Ascending aorta (tissue), 2 donors: ENCODE measurements around the gene CDK5R1. TPM values are rescaled to one million over a fixed set of nuclear protein-coding genes. Genes with fewer than 3 reads are reported as not detected.

Source experiments
- DNase-seq, 2 donors: peaks; one replicate each; pipeline ENCODE4 v3.0.0-alpha.2; 2019; ENCODE audit warnings: low spot score in 2 of 2
- H3K27ac ChIP-seq, 2 donors: fragments of 200-600 bp; sonication (generic); one replicate each; pipeline ENCODE4 v1.5.1; 2016 to 2017; ENCODE audit warnings: mild to moderate bottlenecking in 1 of 2
- H3K27me3 ChIP-seq: fragments of 200-600 bp; sonication (generic); one replicate; pipeline ENCODE4 v1.5.1; 2017
- H3K36me3 ChIP-seq, 2 donors: fragments of 200-600 bp; sonication (generic); one replicate each; pipeline ENCODE4 v1.5.1; 2016
- H3K4me1 ChIP-seq, 2 donors: fragments of 200-600 bp; sonication (generic); one replicate each; pipeline ENCODE4 v1.5.1; 2016 to 2017; ENCODE audit warnings: mild to moderate bottlenecking in 1 of 2
- H3K4me3 ChIP-seq, 2 donors: fragments of 200-600 bp; sonication (generic); one replicate each; pipeline ENCODE4 v1.5.1; 2016 to 2017; ENCODE audit warnings: mild to moderate bottlenecking in 1 of 2
- H3K9me3 ChIP-seq, 2 donors: fragments of 200-600 bp; sonication (generic); one replicate each; pipeline ENCODE4 v1.5.1; 2016
- intact Hi-C: fragments of 100-400 bp; cut with DNase I; formaldehyde crosslinking; loops from one replicate; pipeline ENCODE4 v1.15.1; 2023
- total RNA-seq: library from RNA; depleted of rRNA; stranded (reverse); fragments of >200 nt; gene quantifications from one replicate; pipeline ENCODE4 v1.1.0, GENCODE V29; 2016
- TF ChIP-seq, protein P1 (sequence below), 3 experiments: fragments of 200-600 bp in 2 of 3; fragments of 450-650 bp in 1 of 3; sonication (generic) in 2 of 3; IDR thresholded peaks; one replicate each; pipeline ENCODE4 v1.5.1; 2016 to 2019; ENCODE audit warnings: antibody characterized with exemption in 3 of 3, mild to moderate bottlenecking in 1 of 3, moderate library complexity in 1 of 3

The CDK5R1 gene
- total RNA-seq, 1 donor from 2014 or later: not detected

DNA sequence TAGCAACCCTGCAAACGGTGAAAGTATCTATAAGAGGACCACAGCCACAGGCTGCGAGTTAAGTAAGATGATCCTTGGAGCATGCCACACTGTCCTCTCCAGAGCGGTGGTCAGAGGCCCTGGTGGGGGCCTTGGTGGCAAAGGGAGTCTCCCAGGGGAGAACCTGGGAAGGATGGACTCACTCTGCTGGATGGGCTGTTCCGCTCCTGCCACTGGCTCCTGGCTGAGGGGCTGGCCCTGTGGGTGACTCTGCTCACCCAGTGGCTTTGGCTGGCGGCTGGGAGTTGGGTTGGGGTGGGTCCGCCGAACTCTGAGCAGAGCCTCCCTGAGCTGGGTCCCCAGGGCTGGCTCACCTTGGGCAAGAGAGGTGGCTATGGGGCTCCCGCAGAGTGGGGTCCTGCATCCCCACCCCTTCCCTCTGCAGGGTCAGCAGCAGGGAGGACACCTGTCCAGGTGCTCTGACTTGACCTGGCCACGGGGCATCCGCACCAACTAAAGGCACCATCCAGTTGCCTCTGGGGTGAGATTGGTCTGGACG lies 7.3 kb downstream of the CDK5R1 start:
- Histone ChIP-seq H3K27ac (peak overlapping the region; percentile 67 to 92), H3K4me1 (peaks cover 20 to 33% of the 10 kb centered on the region in 2 donors), H3K4me3 (no peak overlapping the region), H3K36me3 (peaks cover 18 to 24% of the 10 kb centered on the region in 2 donors), H3K9me3 (no peaks in the 10 kb centered on the region), H3K27me3 (no peaks in the 10 kb centered on the region)
- intact Hi-C loops: no loop called here
- DNase-seq: no peak
- TF ChIP-seq, protein P1, sequence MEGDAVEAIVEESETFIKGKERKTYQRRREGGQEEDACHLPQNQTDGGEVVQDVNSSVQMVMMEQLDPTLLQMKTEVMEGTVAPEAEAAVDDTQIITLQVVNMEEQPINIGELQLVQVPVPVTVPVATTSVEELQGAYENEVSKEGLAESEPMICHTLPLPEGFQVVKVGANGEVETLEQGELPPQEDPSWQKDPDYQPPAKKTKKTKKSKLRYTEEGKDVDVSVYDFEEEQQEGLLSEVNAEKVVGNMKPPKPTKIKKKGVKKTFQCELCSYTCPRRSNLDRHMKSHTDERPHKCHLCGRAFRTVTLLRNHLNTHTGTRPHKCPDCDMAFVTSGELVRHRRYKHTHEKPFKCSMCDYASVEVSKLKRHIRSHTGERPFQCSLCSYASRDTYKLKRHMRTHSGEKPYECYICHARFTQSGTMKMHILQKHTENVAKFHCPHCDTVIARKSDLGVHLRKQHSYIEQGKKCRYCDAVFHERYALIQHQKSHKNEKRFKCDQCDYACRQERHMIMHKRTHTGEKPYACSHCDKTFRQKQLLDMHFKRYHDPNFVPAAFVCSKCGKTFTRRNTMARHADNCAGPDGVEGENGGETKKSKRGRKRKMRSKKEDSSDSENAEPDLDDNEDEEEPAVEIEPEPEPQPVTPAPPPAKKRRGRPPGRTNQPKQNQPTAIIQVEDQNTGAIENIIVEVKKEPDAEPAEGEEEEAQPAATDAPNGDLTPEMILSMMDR (IDR thresholded peaks at IDR 0.05): no peak

DNA sequence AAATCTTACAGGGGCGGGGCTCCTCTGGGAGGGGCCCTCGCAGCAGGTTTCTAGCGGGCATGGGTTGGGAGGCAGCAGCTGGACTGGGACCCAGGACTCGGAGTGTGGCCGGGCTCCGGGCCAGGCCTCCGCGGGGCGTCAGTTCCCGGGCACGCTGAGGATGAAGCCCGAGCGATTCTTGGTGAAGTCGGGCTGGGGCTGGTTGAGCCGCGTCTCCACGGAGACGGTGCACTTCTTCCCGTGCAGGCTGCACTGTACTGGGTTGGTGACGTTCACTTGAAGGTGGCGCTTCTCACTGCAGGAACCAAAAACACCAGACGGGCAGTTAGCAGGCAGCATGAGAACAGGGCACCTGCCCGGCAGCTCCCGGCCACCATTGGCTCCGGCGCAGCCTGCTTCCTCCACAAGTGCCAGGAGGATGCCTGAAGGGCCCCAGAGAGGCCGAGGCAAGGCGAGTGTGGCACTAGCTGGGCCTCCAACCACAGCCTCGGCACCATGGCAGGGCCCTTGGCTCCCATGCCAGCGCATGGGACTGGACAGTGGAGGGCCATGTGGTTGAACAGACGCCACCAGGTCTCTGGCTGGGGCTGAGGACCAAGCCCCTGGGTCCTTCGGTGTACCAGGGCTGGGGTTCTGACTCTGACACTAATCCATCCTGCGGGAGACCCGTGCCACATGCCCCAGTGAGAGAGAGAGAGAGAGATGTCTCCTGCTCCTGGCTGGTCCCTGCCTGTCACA lies 8.0 kb downstream of the CDK5R1 start:
- Histone ChIP-seq H3K36me3 (peaks cover 18 to 24% of the 10 kb centered on the region in 2 donors), H3K27me3 (no peaks in the 10 kb centered on the region), H3K9me3 (no peaks in the 10 kb centered on the region), H3K4me1 (peaks cover 20 to 33% of the 10 kb centered on the region in 2 donors), H3K4me3 (peak overlapping the region in 1 of 2 donors; percentile 32), H3K27ac (peak overlapping the region; percentile 67 to 92)
- DNase-seq: no peak
- intact Hi-C loops: loop anchor here (5.0 kb wide), 2 partner anchors 383 to 433 kb away; partner anchors contain the start of genes MYO1D and TMEM98
- TF ChIP-seq, protein P1 (IDR thresholded peaks at IDR 0.05): no peak

DNA sequence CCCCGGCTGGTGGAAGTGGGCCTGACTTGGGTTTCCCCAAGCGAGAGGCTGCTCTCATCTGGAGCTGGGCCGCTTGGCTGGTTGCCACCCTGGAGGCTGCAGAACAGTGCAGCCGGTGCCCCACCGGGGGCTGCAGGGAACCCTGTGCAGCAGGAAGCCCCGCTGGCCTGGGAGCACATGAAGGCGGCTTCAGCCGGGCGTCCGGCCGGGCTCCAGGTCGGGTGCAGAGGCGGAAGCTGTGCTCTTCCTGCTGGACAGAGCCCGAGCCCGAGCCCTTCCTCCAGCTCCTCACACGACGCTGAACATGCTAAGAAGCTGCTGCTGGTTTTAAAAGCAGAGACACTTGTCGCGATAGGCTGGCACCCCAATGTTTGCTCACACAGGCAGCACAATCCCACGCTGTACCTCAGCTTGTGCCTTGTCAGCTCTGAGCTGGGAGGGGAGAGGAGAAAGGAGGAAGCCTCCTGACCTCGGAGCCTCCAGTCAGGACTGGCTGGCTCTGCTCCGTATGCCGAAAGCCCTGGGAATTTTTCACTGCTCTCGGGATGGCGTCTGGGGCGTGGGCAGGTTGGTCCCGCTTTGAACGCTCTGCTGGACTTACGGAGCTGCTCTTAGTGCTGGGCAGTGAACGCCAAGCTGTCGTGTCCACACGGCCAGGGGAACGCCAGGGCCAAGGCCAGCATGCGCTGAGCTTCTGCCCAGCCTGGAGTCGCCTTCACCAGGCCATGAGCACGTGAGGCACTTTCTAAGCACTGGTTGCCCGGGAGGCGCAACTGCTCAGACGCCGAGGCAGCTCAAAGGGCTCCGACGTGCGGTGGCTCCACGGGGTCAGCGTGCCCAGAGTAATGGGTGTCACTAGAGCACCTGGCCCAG lies 8.8 kb downstream of the CDK5R1 start:
- DNase-seq: no peak
- H3K4me3 ChIP-seq: peak overlapping the region in 1 of 2 donors; percentile 32
- H3K27me3 ChIP-seq: no peaks in the 10 kb centered on the region
- TF ChIP-seq, protein P1 (IDR thresholded peaks at IDR 0.05): no peak
- no peaks in the 10 kb centered on the region for H3K9me3 ChIP-seq
- peak overlapping the region; percentile 67 to 92 for H3K27ac ChIP-seq
- peaks cover 18 to 24% of the 10 kb centered on the region in 2 donors for H3K36me3 ChIP-seq
- intact Hi-C loops: loop anchor here (1.0 to 5.0 kb wide), 3 partner anchors 9 to 432 kb away; partner anchors contain the start of genes CDK5R1, MYO1D and TMEM98
- peaks cover 20 to 33% of the 10 kb centered on the region in 2 donors for H3K4me1 ChIP-seq

DNA sequence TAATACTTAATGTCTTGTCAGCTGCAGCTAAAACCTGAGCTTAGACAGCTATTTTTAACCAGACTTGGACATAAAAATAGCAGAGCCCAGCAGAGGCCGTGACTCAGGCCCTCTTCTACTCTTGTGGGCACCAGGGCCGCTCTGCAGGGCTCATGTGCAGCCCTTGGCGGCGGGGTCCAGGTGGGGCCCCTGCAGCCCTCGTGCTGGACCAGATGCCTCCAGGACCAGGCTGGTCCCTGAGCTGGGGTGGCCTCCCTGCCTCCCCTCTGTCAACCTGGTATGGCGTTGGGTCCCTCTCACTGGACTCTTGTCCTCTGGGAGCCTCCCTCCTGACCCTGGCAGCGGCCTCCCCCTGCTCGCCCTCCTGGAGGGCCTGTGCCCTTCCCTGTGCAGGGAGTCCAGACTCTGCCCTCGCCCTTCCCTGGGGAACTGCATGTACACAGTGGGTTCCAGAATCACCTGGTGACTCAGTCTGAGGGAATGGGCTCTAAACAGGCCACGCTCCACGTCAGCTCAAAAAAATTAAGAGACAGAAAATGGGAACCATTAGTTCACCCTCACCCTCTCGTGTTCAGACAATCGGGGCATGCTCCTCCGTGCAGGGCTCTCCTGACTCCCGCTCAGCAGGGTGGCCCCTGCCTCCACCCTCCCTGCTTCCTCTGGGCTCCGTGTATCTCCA lies 9.7 kb downstream of the CDK5R1 start:
- H3K4me3 ChIP-seq: peak overlapping the region in 1 of 2 donors; percentile 32
- intact Hi-C loops: loop anchor here (1.0 to 5.0 kb wide), 3 partner anchors 10 to 431 kb away; partner anchors contain the start of genes CDK5R1, MYO1D and TMEM98
- H3K27ac ChIP-seq: peak overlapping the region; percentile 67 to 92

More for the DNA sequence above, 9.7 kb downstream of the CDK5R1 start:
- no peaks in the 10 kb centered on the region for H3K27me3 ChIP-seq
- TF ChIP-seq, protein P1 (IDR thresholded peaks at IDR 0.05): no peak
- H3K36me3 ChIP-seq: peaks cover 18 to 24% of the 10 kb centered on the region in 2 donors
- peak in 1 of 2 donors; percentile 85 for DNase-seq
- peaks cover 20 to 33% of the 10 kb centered on the region in 2 donors for H3K4me1 ChIP-seq
- H3K9me3 ChIP-seq: no peaks in the 10 kb centered on the region
